GM21360 (cell line): ENCODE data around the gene B4GALT5.

Experiments used
- ATAC-seq: cut with Tn5 transposase; IDR thresholded peaks from one replicate; pipeline ENCODE4 v1.9.1; 2021; ENCODE audit warnings: mild to moderate bottlenecking, moderate library complexity; ENCODE audit not compliant: unreplicated experiment

Gene B4GALT5

GRCh38 chr20:49659056-49659455 is 54.6 kb downstream of the B4GALT5 start:
- ATAC-seq = no peak

GRCh38 chr20:49658508-49658907 is 55.2 kb downstream of the B4GALT5 start:
- no peak for ATAC-seq

- ATAC-seq = no peak
Observed at GRCh38 chr20:49657118-49657901, 56.4 kb downstream of the B4GALT5 start.

GRCh38 chr20:49656304-49656703 is 57.4 kb downstream of the B4GALT5 start:
- no peak for ATAC-seq

- no peak for ATAC-seq
Observed at GRCh38 chr20:49653925-49654434, 59.7 kb downstream of the B4GALT5 start.

GRCh38 chr20:49649672-49650071 is 64.0 kb downstream of the B4GALT5 start:
- ATAC-seq = no peak

GRCh38 chr20:49647550-49647949 is 66.1 kb downstream of the B4GALT5 start:
- ATAC-seq = no peak

- ATAC-seq = no peak
Observed at GRCh38 chr20:49646528-49646927, 67.2 kb downstream of the B4GALT5 start.

GRCh38 chr20:49646126-49646525 is 67.6 kb downstream of the B4GALT5 start:
- no peak for ATAC-seq

- ATAC-seq = no peak
Observed at GRCh38 chr20:49644980-49645565, 68.6 kb downstream of the B4GALT5 start.

GRCh38 chr20:49642816-49643215 is 70.9 kb downstream of the B4GALT5 start:
- ATAC-seq = no peak

GRCh38 chr20:49641683-49642656 is 71.7 kb downstream of the B4GALT5 start:
- ATAC-seq = no peak

GRCh38 chr20:49637046-49637637 is 76.5 kb downstream of the B4GALT5 start:
- no peak for ATAC-seq

- ATAC-seq = no peak
Observed at GRCh38 chr20:49636447-49636846, 77.2 kb downstream of the B4GALT5 start.

GRCh38 chr20:49635866-49636265 is 77.8 kb downstream of the B4GALT5 start:
- no peak for ATAC-seq

GRCh38 chr20:49635166-49635565 is 78.5 kb downstream of the B4GALT5 start:
- no peak for ATAC-seq

GRCh38 chr20:49634116-49634515 is 79.6 kb downstream of the B4GALT5 start:
- no peak for ATAC-seq

- no peak for ATAC-seq
Observed at GRCh38 chr20:49633643-49634042, 80.0 kb downstream of the B4GALT5 start.

GRCh38 chr20:49633023-49633422 is 80.7 kb downstream of the B4GALT5 start:
- no peak for ATAC-seq

- no peak for ATAC-seq
Observed at GRCh38 chr20:49631856-49632418, 81.7 kb downstream of the B4GALT5 start.
